Measurements from ENCODE around the gene KLK7.
"Not testable (repeated sequence)": the region's sequence is repeated elsewhere in the genome, so short reads cannot be mapped to it uniquely, and the experiment has no call there.

The KLK7 gene

GRCh38 chr19:50974702-50975556 lies 8.8 kb downstream of the KLK7 start:
- no peak for DNase-seq

GRCh38 chr19:50972795-50973376 lies 10.8 kb downstream of the KLK7 start:
- DNase-seq, result no peak

GRCh38 chr19:50969810-50970209 lies 13.9 kb downstream of the KLK7 start:
- not testable (repeated sequence) for DNase-seq

GRCh38 chr19:50969413-50969760 lies 14.3 kb downstream of the KLK7 start, which contains the start of gene KLK6:
Gene KLK6 (minus strand): TSS chr19:50969591. CDS start chr19:50968104, 1,487 bp downstream.
- DNase-seq, result no peak

- no peak for DNase-seq
Measured at GRCh38 chr19:50968716-50969412, 14.9 kb downstream of the KLK7 start.

GRCh38 chr19:50967929-50968715 lies 15.6 kb downstream of the KLK7 start:
- DNase-seq, result no peak

GRCh38 chr19:50964266-50964665 lies 19.5 kb downstream of the KLK7 start:
- no peak for DNase-seq

GRCh38 chr19:50963381-50963780 lies 20.3 kb downstream of the KLK7 start:
- DNase-seq, result no peak

GRCh38 chr19:50962245-50962644 lies 21.5 kb downstream of the KLK7 start:
- no peak for DNase-seq

- no peak for DNase-seq
Measured at GRCh38 chr19:50959731-50960500, 23.8 kb downstream of the KLK7 start.

- DNase-seq, result no peak
Measured at GRCh38 chr19:50957587-50957986, 26.1 kb downstream of the KLK7 start.

- DNase-seq, result no peak
Measured at GRCh38 chr19:50952910-50953309, 30.8 kb downstream of the KLK7 start, which contains the start of gene KLK5. Gene KLK5 (minus strand): TSS chr19:50953038. CDS start chr19:50952657, 381 bp downstream.

- DNase-seq, result no peak
Measured at GRCh38 chr19:50949861-50950260, 33.9 kb downstream of the KLK7 start.

- no peak for DNase-seq
Measured at GRCh38 chr19:50947123-50947522, 36.6 kb downstream of the KLK7 start.

- DNase-seq, result no peak
Measured at GRCh38 chr19:50944795-50945194, 38.9 kb downstream of the KLK7 start.

- DNase-seq, result no peak
Measured at GRCh38 chr19:50943074-50943828, 40.5 kb downstream of the KLK7 start.

- DNase-seq, result no peak
Measured at GRCh38 chr19:50939596-50939995, 44.1 kb downstream of the KLK7 start.

GRCh38 chr19:50933640-50934039 lies 50.1 kb downstream of the KLK7 start:
- peak; percentile 39 for DNase-seq

- no peak for DNase-seq
Measured at GRCh38 chr19:50932690-50933083, 51.0 kb downstream of the KLK7 start.

GRCh38 chr19:50932018-50932689 lies 51.6 kb downstream of the KLK7 start:
- no peak for DNase-seq

- DNase-seq, result no peak
Measured at GRCh38 chr19:50931023-50931422, 52.7 kb downstream of the KLK7 start.
